ENCODE data around the gene KLHL2. TPM values are rescaled to one million over a fixed set of nuclear protein-coding genes. Genes with fewer than 3 reads are reported as not detected.
"Not testable (repeated sequence)": the region's sequence is repeated elsewhere in the genome, so short reads cannot be mapped to it uniquely, and the experiment has no call there.

KLHL2 gene
- total RNA-seq, 1 experiment from 2014 or later: 21.1 TPM

GRCh38 chr4:165199722-165200121 lies 7.6 kb upstream of the KLHL2 start:
- DNase-seq (ENCODE audit: low spot score): peak; percentile 32

GRCh38 chr4:165201806-165202205 lies 5.6 kb upstream of the KLHL2 start:
- DNase-seq (ENCODE audit: low spot score): no peak

GRCh38 chr4:165203541-165204461 lies 3.6 kb upstream of the KLHL2 start:
- no peak for DNase-seq (ENCODE audit: low spot score)

- DNase-seq (ENCODE audit: low spot score): no peak
Measured at GRCh38 chr4:165204462-165204830, 2.9 kb upstream of the KLHL2 start.

GRCh38 chr4:165207016-165207430 lies 338 bp upstream of the KLHL2 start:
- peak; percentile 32 for DNase-seq (ENCODE audit: low spot score)

- no peak for DNase-seq (ENCODE audit: low spot score)
Measured at GRCh38 chr4:165208221-165208652, 876 bp downstream of the KLHL2 start.

GRCh38 chr4:165208741-165209388 lies 1.5 kb downstream of the KLHL2 start:
- no peak for DNase-seq (ENCODE audit: low spot score)

- DNase-seq (ENCODE audit: low spot score): no peak
Measured at GRCh38 chr4:165209796-165210195, 2.4 kb downstream of the KLHL2 start.

- no peak for DNase-seq (ENCODE audit: low spot score)
Measured at GRCh38 chr4:165210566-165210965, 3.2 kb downstream of the KLHL2 start.

- DNase-seq (ENCODE audit: low spot score): not testable (repeated sequence)
Measured at GRCh38 chr4:165212647-165213046, 5.3 kb downstream of the KLHL2 start.

- not testable (repeated sequence) for DNase-seq (ENCODE audit: low spot score)
Measured at GRCh38 chr4:165213404-165213803, 6.0 kb downstream of the KLHL2 start.

GRCh38 chr4:165213991-165214709 lies 6.8 kb downstream of the KLHL2 start:
- not testable (repeated sequence) for DNase-seq (ENCODE audit: low spot score)

- peak; percentile 64 for DNase-seq (ENCODE audit: low spot score)
Measured at GRCh38 chr4:165215034-165215751, 7.8 kb downstream of the KLHL2 start.

- not testable (repeated sequence) for DNase-seq (ENCODE audit: low spot score)
Measured at GRCh38 chr4:165215761-165216487, 8.6 kb downstream of the KLHL2 start.

GRCh38 chr4:165217325-165217724 lies 10.0 kb downstream of the KLHL2 start:
- DNase-seq (ENCODE audit: low spot score): no peak

GRCh38 chr4:165221306-165221705 lies 13.9 kb downstream of the KLHL2 start:
- not testable (repeated sequence) for DNase-seq (ENCODE audit: low spot score)

- peak; percentile 16 for DNase-seq (ENCODE audit: low spot score)
Measured at GRCh38 chr4:165221993-165222650, 14.8 kb downstream of the KLHL2 start.

GRCh38 chr4:165222651-165222994 lies 15.3 kb downstream of the KLHL2 start:
- peak; percentile 57 for DNase-seq (ENCODE audit: low spot score)

- not testable (repeated sequence) for DNase-seq (ENCODE audit: low spot score)
Measured at GRCh38 chr4:165227401-165227800, 20.0 kb downstream of the KLHL2 start.

GRCh38 chr4:165229490-165230200 lies 22.3 kb downstream of the KLHL2 start:
- not testable (repeated sequence) for DNase-seq (ENCODE audit: low spot score)

Measured in A172 (cell line).